Osteoblast (primary cell): ENCODE results near the gene PLGRKT. TPM values are rescaled to one million over a fixed set of nuclear protein-coding genes. Genes with fewer than 3 reads are reported as not detected.

Source experiments
- DNase-seq: peaks from one replicate; pipeline ENCODE4 v3.0.0; 2011; ENCODE audit warnings: low spot score, mixed read lengths; ENCODE audit not compliant: insufficient read length; ENCODE audit errors: missing footprints
- H2AFZ ChIP-seq: 2 replicates; pipeline ENCODE4 v1.6.0; 2011; ENCODE audit warnings: mild to moderate bottlenecking, low read length
- H3K27ac ChIP-seq: 2 replicates; pipeline ENCODE4 v1.5.1; 2011; ENCODE audit warnings: mild to moderate bottlenecking, low read depth, low read length, moderate library complexity
- H3K27me3 ChIP-seq: 2 replicates; pipeline ENCODE4 v1.6.0; 2012; ENCODE audit warnings: mild to moderate bottlenecking, control low read depth, inconsistent platforms, low read length, moderate library complexity; ENCODE audit not compliant: insufficient read depth
- H3K36me3 ChIP-seq: 2 replicates; pipeline ENCODE4 v1.5.1; 2011; ENCODE audit warnings: mild to moderate bottlenecking, low read length, control low read depth, moderate library complexity; ENCODE audit not compliant: insufficient read depth
- H3K4me1 ChIP-seq: 2 replicates; pipeline ENCODE4 v1.5.1; 2011; ENCODE audit warnings: mild to moderate bottlenecking, low read length, control low read depth, moderate library complexity; ENCODE audit not compliant: insufficient read depth
- H3K4me2 ChIP-seq: 2 replicates; pipeline ENCODE4 v1.6.0; 2011; ENCODE audit warnings: mild to moderate bottlenecking, low read length; ENCODE audit not compliant: insufficient read depth
- H3K4me3 ChIP-seq: fragments of 200-600 bp; sonication (generic); 3 replicates; pipeline ENCODE4 v1.5.1; 2012; ENCODE audit warnings: mild to moderate bottlenecking, low read length, inconsistent platforms; ENCODE audit not compliant: insufficient read depth
- H3K79me2 ChIP-seq: 2 replicates; pipeline ENCODE4 v1.6.0; 2012; ENCODE audit warnings: mild to moderate bottlenecking, low read length, control low read depth, inconsistent platforms; ENCODE audit not compliant: insufficient read depth
- H3K9me3 ChIP-seq: 2 replicates; pipeline ENCODE4 v1.5.1; 2011; ENCODE audit warnings: low read depth, low read length, control low read depth
- H4K20me1 ChIP-seq: 2 replicates; pipeline ENCODE4 v1.6.0; 2012; ENCODE audit warnings: mild to moderate bottlenecking, low read length, control low read depth; ENCODE audit not compliant: insufficient read depth
- total RNA-seq: library from RNA; depleted of rRNA; stranded (reverse); fragments of >200 nt; gene quantifications from 2 replicates; pipeline ENCODE4 v1.2.3, GENCODE V29; 2012
- TF ChIP-seq, protein P1 (sequence below): IDR thresholded peaks from 2 replicates; pipeline ENCODE4 v1.5.1; 2011; ENCODE audit warnings: mild to moderate bottlenecking, low read depth, low read length, moderate library complexity; ENCODE audit errors: extremely low read depth

The PLGRKT gene
- total RNA-seq, 1 donor: 15.6 TPM

DNA sequence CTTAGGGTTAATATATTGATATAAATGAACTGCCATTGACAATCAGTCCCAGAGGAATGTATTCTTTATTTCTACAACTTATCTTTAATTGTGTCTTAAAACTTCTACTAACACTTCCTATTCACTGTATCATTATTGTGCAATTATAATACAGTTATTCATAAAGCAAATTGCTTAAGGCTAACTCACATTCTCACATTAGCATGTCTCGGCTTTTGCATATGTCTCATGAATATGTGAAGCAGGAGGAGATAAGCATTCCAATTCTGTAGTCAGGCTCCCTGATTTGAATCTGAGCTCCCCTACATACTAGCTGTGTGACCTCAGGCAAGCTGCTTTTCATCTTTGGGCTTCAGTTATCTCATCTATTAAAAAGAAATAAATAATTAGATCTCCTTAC lies 45.4 kb downstream of the PLGRKT start:
- H3K4me2 ChIP-seq: no peak overlapping the region
- H3K79me2 ChIP-seq: no peaks in the 10 kb centered on the region
- no peak overlapping the region for H3K27ac ChIP-seq
- no peak overlapping the region for H2AFZ ChIP-seq
- peaks cover 8% of the 10 kb centered on the region for H4K20me1 ChIP-seq
- no peaks in the 10 kb centered on the region for H3K36me3 ChIP-seq
- no peak for DNase-seq
- no peaks in the 10 kb centered on the region for H3K27me3 ChIP-seq
- peaks cover 22% of the 10 kb centered on the region for H3K4me1 ChIP-seq
- no peaks in the 10 kb centered on the region for H3K9me3 ChIP-seq
- TF ChIP-seq, protein P1, sequence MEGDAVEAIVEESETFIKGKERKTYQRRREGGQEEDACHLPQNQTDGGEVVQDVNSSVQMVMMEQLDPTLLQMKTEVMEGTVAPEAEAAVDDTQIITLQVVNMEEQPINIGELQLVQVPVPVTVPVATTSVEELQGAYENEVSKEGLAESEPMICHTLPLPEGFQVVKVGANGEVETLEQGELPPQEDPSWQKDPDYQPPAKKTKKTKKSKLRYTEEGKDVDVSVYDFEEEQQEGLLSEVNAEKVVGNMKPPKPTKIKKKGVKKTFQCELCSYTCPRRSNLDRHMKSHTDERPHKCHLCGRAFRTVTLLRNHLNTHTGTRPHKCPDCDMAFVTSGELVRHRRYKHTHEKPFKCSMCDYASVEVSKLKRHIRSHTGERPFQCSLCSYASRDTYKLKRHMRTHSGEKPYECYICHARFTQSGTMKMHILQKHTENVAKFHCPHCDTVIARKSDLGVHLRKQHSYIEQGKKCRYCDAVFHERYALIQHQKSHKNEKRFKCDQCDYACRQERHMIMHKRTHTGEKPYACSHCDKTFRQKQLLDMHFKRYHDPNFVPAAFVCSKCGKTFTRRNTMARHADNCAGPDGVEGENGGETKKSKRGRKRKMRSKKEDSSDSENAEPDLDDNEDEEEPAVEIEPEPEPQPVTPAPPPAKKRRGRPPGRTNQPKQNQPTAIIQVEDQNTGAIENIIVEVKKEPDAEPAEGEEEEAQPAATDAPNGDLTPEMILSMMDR: no peak
- no peak overlapping the region for H3K4me3 ChIP-seq

DNA sequence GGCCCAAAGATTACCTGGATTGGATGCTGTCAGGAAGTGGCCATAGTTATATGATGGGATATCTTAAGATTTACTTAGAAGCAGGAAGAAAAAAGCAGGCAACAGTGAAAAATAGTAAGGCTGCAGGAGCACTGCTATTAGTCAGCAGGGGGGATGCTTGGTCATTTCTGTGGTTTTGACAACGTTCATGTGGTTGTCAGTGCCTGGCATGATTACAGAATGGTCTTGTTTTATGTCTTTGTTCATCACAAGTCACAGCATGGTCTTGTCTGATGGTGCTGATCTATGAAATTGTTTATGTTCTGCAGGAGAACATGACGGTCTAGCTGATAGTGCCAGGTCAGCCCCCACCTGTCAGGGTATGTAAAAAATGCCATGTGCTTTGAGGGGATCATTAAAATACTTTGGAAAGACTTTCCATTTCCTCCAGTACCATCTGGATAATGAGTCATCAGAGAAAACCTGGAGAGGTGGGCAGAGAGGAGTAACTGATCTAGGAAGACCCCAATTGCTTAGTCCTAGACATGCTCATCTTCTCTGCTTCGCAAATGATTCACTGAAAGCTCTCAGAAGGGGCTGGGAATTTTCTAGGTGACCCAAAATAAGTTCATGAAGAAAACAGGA lies 48.5 kb downstream of the PLGRKT start:
- Histone ChIP-seq H3K27me3 (no peaks in the 10 kb centered on the region), H4K20me1 (peaks cover 8% of the 10 kb centered on the region), H3K27ac (no peak overlapping the region), H2AFZ (no peak overlapping the region), H3K4me2 (peak overlapping the region; percentile 28), H3K79me2 (no peaks in the 10 kb centered on the region), H3K4me3 (no peak overlapping the region), H3K9me3 (no peaks in the 10 kb centered on the region), H3K36me3 (no peaks in the 10 kb centered on the region), H3K4me1 (peaks cover 22% of the 10 kb centered on the region)
- peak; percentile 32 for DNase-seq
- TF ChIP-seq, protein P1: no peak

DNA sequence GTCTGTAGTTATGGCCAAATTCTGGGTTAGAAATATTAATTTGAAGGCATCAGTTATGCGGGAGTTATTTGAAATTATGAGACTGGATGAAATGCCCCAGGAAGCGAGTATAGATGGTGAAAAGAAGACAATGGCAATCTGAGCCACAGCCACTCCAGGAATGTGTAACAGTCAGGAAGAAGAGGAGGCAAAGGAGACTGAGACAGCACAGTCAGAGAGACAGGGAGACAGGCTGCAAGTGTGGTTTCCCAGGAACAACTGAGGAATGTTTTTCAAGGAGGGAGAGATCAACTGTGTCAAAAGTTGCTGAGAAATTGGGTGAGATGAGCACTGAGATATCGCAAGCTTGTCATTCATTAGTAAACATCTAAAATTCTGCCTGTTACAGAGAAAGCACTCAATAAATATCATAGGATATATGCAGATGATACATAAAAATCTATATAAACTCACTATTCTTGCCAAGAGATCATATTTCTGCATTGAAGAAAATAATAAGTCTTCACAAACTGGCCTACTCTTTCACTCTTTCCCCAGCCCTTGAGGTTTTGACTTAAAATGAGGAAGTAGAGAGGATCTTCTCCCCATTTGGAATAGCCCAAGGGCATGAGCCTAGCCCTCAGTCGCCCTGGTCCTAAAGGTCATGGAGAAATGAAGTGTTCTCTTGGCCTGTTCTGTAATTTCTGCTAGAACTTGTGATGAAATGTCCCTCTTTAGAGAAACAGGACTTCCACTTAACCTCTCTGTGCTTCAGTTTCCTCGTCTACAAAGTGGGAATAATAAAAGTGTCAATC lies 49.5 kb downstream of the PLGRKT start:
- no peak overlapping the region for H2AFZ ChIP-seq
- DNase-seq: no peak
- H3K4me1 ChIP-seq: peaks cover 22% of the 10 kb centered on the region
- no peak overlapping the region for H3K27ac ChIP-seq
- H4K20me1 ChIP-seq: peaks cover 8% of the 10 kb centered on the region
- TF ChIP-seq, protein P1: no peak
- no peaks in the 10 kb centered on the region for H3K27me3 ChIP-seq
- H3K4me2 ChIP-seq: no peak overlapping the region
- no peak overlapping the region for H3K4me3 ChIP-seq
- H3K9me3 ChIP-seq: no peaks in the 10 kb centered on the region
- no peaks in the 10 kb centered on the region for H3K36me3 ChIP-seq
- no peaks in the 10 kb centered on the region for H3K79me2 ChIP-seq

DNA sequence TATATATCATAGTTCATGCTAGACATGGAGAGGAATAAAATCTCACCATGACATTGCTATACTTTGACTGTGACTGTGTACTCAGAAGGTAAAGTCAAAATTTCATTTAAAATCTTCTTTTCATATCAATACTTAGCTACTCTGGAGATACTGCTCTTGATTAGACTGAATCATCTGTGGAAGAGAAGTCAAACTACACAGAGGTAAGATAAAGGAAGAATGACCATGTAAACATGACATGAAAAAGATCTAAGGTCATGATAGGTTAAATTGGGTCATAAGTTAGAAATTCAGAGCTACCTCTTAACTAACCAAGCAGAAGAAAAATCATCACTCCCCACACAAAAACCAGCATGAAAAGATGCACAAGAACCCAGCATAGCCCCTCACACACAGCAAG lies 53.3 kb downstream of the PLGRKT start:
- no peaks in the 10 kb centered on the region for H3K27me3 ChIP-seq

More for the DNA sequence above, 53.3 kb downstream of the PLGRKT start:
- no peaks in the 10 kb centered on the region for H3K79me2 ChIP-seq
- H2AFZ ChIP-seq: no peak overlapping the region
- H3K36me3 ChIP-seq: no peaks in the 10 kb centered on the region
- peaks cover 8% of the 10 kb centered on the region for H4K20me1 ChIP-seq
- H3K4me1 ChIP-seq: peaks cover 18% of the 10 kb centered on the region
- H3K27ac ChIP-seq: no peak overlapping the region
- no peak overlapping the region for H3K4me2 ChIP-seq
- no peak overlapping the region for H3K4me3 ChIP-seq
- TF ChIP-seq, protein P1: no peak
- no peak for DNase-seq
- H3K9me3 ChIP-seq: no peaks in the 10 kb centered on the region
